IMR-90 (cell line): ENCODE results near the gene SLC28A3. TPM values are rescaled to one million over a fixed set of nuclear protein-coding genes. Genes with fewer than 3 reads are reported as not detected.

Source experiments
- ATAC-seq: fragments of 200-7000 bp; cut with Tn5 transposase; 2 replicates; pipeline ENCODE4 v1.9.1; 2020; ENCODE audit warnings: low read depth, mild to moderate bottlenecking, moderate library complexity
- BruUV-seq: library from RNA; stranded (reverse); fragments of 400-500 nt; replicated peaks from 2 replicates; lab custom pipeline; 2021; lab: Mats Ljungman, UMichigan
- CTCF ChIA-PET: fragments of 300-600 bp; formaldehyde crosslinking; extraction: SDS; loops from one replicate; lab custom pipeline; 2021; ENCODE audit warnings: antibody characterized with exemption; lab: Yijun Ruan, JAX
- POLR2A ChIA-PET: fragments of 300-600 bp; sonication (Branson Sonifier 250); formaldehyde crosslinking; loops from one replicate; lab custom pipeline; 2022; ENCODE audit warnings: antibody characterized with exemption; ENCODE audit not compliant: unreplicated experiment; lab: Charles Lee
- DNase-seq: peaks from one replicate; pipeline ENCODE4 v3.0.0; 2013
- H2AFZ ChIP-seq: replicated peaks from 2 replicates; pipeline ENCODE3; 2013; ENCODE audit warnings: low read length, mild to moderate bottlenecking; ENCODE audit not compliant: poor library complexity
- H2AK5ac ChIP-seq: 2 replicates; pipeline ENCODE4 v1.6.1; 2013; ENCODE audit warnings: low read depth, low read length, inconsistent platforms
- H2AK9ac ChIP-seq: replicated peaks from 2 replicates; pipeline ENCODE3; 2013; ENCODE audit warnings: mild to moderate bottlenecking, low read depth, low read length, moderate library complexity; ENCODE audit not compliant: poor library complexity
- H2BK120ac ChIP-seq: 2 replicates; pipeline ENCODE4 v1.6.1; 2013; ENCODE audit warnings: low read depth, low read length, inconsistent platforms
- H2BK15ac ChIP-seq: 3 replicates; pipeline ENCODE4 v1.6.1; 2013; ENCODE audit warnings: low read depth, low read length, inconsistent platforms
- H2BK20ac ChIP-seq: 2 replicates; pipeline ENCODE4 v1.6.1; 2013; ENCODE audit warnings: low read depth, mild to moderate bottlenecking, inconsistent platforms, low read length, moderate library complexity
- H2BK5ac ChIP-seq: 2 replicates; pipeline ENCODE4 v1.6.1; 2013; ENCODE audit warnings: mild to moderate bottlenecking, low read depth, low read length, inconsistent platforms; ENCODE audit not compliant: poor library complexity, severe bottlenecking
- H3K14ac ChIP-seq: replicated peaks from 2 replicates; pipeline ENCODE4 v1.6.1; 2013; ENCODE audit warnings: low read depth, low read length, inconsistent platforms
- H3K18ac ChIP-seq: 2 replicates; pipeline ENCODE4 v1.6.1; 2013; ENCODE audit warnings: low read depth, low read length, control low read depth
- H3K23ac ChIP-seq: 2 replicates; pipeline ENCODE4 v1.6.1; 2013; ENCODE audit warnings: low read depth, low read length, inconsistent platforms
- H3K27ac ChIP-seq: 2 replicates; pipeline ENCODE4 v1.5.1; 2013; ENCODE audit warnings: mild to moderate bottlenecking, control low read depth, low read length; ENCODE audit not compliant: insufficient read depth
- H3K27me3 ChIP-seq: 2 replicates; pipeline ENCODE4 v1.6.1; 2013; ENCODE audit warnings: low read length; ENCODE audit not compliant: control insufficient read depth, insufficient read depth
- H3K36me3 ChIP-seq: 2 replicates; pipeline ENCODE4 v1.6.1; 2013; ENCODE audit warnings: low read length, mixed read lengths; ENCODE audit not compliant: control insufficient read depth, insufficient read depth
- H3K4ac ChIP-seq: 2 replicates; pipeline ENCODE4 v1.6.1; 2013; ENCODE audit warnings: low read depth, low read length, inconsistent platforms
- H3K4me1 ChIP-seq: 2 replicates; pipeline ENCODE4 v1.6.1; 2013; ENCODE audit warnings: low read length, mixed read lengths; ENCODE audit not compliant: control insufficient read depth, insufficient read depth
- H3K4me2 ChIP-seq: 2 replicates; pipeline ENCODE4 v1.6.1; 2013; ENCODE audit warnings: low read depth, mild to moderate bottlenecking, control low read depth, low read length, moderate library complexity
- H3K4me3 ChIP-seq: 2 replicates; pipeline ENCODE4 v1.5.1; 2013; ENCODE audit warnings: low read depth, mild to moderate bottlenecking, control low read depth, low read length, moderate library complexity; ENCODE audit not compliant: insufficient read depth
- H3K56ac ChIP-seq: 2 replicates; pipeline ENCODE4 v1.6.1; 2013; ENCODE audit warnings: low read length, inconsistent platforms; ENCODE audit not compliant: insufficient read depth; ENCODE audit errors: extremely low read depth
- H3K79me1 ChIP-seq, 2 experiments: 2 replicates each; pipeline ENCODE4 v1.6.1; 2013; ENCODE audit warnings: low read length in 2 of 2, inconsistent platforms in 1 of 2, low read depth in 1 of 2
- H3K9ac ChIP-seq: 2 replicates; pipeline ENCODE4 v1.6.1; 2013; ENCODE audit warnings: low read depth, low read length, control low read depth
- H3K9me1 ChIP-seq: 2 replicates; pipeline ENCODE4 v1.6.1; 2013; ENCODE audit warnings: low read length, inconsistent platforms; ENCODE audit not compliant: insufficient read depth
- H3K9me3 ChIP-seq: 2 replicates; pipeline ENCODE4 v1.6.1; 2013; ENCODE audit warnings: low read length; ENCODE audit not compliant: control insufficient read depth, insufficient read depth
- H4K20me1 ChIP-seq: 2 replicates; pipeline ENCODE4 v1.6.1; 2013; ENCODE audit warnings: low read length, inconsistent platforms; ENCODE audit not compliant: insufficient read depth
- H4K5ac ChIP-seq: 2 replicates; pipeline ENCODE4 v1.6.1; 2013; ENCODE audit warnings: mild to moderate bottlenecking, low read depth, low read length, control low read depth
- H4K8ac ChIP-seq, 2 experiments: 2 replicates each; pipeline ENCODE4 v1.6.1; 2013; ENCODE audit warnings: low read depth in 2 of 2, low read length in 2 of 2, control low read depth in 1 of 2, inconsistent platforms in 1 of 2
- H4K91ac ChIP-seq: 2 replicates; pipeline ENCODE4 v1.6.1; 2013; ENCODE audit warnings: low read depth, low read length, inconsistent platforms; ENCODE audit not compliant: insufficient read depth
- BHLHE40 ChIP-seq: fragments of 150-350 bp; IDR thresholded peaks from 2 replicates; pipeline ENCODE4 v1.6.1; 2016; ENCODE audit warnings: mild to moderate bottlenecking, low read depth, low read length
- CEBPB ChIP-seq: IDR thresholded peaks from 2 replicates; pipeline ENCODE4 v1.6.1; 2012; ENCODE audit warnings: low read depth, low read length, improper control_type of control experiment
- CHD1 ChIP-seq: IDR thresholded peaks from 2 replicates; pipeline ENCODE4 v1.6.1; 2012; ENCODE audit warnings: low read depth, low read length, improper control_type of control experiment
- FOS ChIP-seq: fragments of 150-350 bp; IDR thresholded peaks from 2 replicates; pipeline ENCODE4 v1.6.1; 2016; ENCODE audit warnings: low read depth, low read length
- MAFK ChIP-seq: IDR thresholded peaks from 2 replicates; pipeline ENCODE4 v1.6.1; 2012; ENCODE audit warnings: low read depth, low read length, improper control_type of control experiment
- MAZ ChIP-seq: IDR thresholded peaks from 2 replicates; pipeline ENCODE4 v1.6.1; 2012; ENCODE audit warnings: low read depth, mild to moderate bottlenecking, low read length, improper control_type of control experiment, moderate library complexity, borderline replicate concordance
- MXI1 ChIP-seq: IDR thresholded peaks from 2 replicates; pipeline ENCODE4 v1.6.1; 2012; ENCODE audit warnings: low read depth, mild to moderate bottlenecking, low read length, moderate library complexity, borderline replicate concordance
- NFE2L2 ChIP-seq: fragments of 150-350 bp; IDR thresholded peaks from 2 replicates; pipeline ENCODE4 v1.6.1; 2016; ENCODE audit warnings: low read depth, mild to moderate bottlenecking, low read length
- POLR2A ChIP-seq: IDR thresholded peaks from 2 replicates; pipeline ENCODE4 v1.6.1; 2012; ENCODE audit warnings: mild to moderate bottlenecking, low read depth, low read length
- RAD21 ChIP-seq: IDR thresholded peaks from 2 replicates; pipeline ENCODE4 v1.6.1; 2012; ENCODE audit warnings: low read length, improper control_type of control experiment
- RFX5 ChIP-seq: IDR thresholded peaks from 2 replicates; pipeline ENCODE4 v1.8.0; 2012; ENCODE audit warnings: low read depth, mild to moderate bottlenecking, low read length, moderate library complexity
- USF2 ChIP-seq: fragments of 150-350 bp; IDR thresholded peaks from 2 replicates; pipeline ENCODE4 v1.6.1; 2017; ENCODE audit warnings: mild to moderate bottlenecking, antibody characterized with exemption, low read length, low read depth
- WGBS, 2 experiments: methylation state at CpG; one replicate each; pipeline versions ENCODE4 v1.1.5 to v1.1.7; 2013; ENCODE audit warnings: missing lambda C conversion rate in 2 of 2; ENCODE audit not compliant: insufficient read length in 1 of 2; ENCODE audit errors: extremely low coverage in 2 of 2; 5-methylcytosine and 5-hydroxymethylcytosine counted together
- dilution Hi-C: fragments of 300-500 bp; cut with HindIII; formaldehyde crosslinking; loops from one replicate; pipeline ENCODE4 v1.14.3; 2018; ENCODE audit warnings: low sequenced_read_pairs; ENCODE audit not compliant: unreplicated experiment
- in situ Hi-C: fragments of 300-500 bp; cut with MboI; formaldehyde crosslinking; loops from 3 replicates; pipeline ENCODE4 v1.14.3; 2019; ENCODE audit warnings: low sequenced_read_pairs, inconsistent platforms, mixed read lengths
- intact Hi-C: fragments of 100-400 bp; cut with micrococcal nuclease; formaldehyde crosslinking; loops from 2 replicates; pipeline ENCODE4 v1.10.0; 2022
- polyA plus RNA-seq, 3 experiments: library from polyadenylated mRNA; depleted of rRNA; stranded (reverse); fragments of >200 nt; gene quantifications; 2 replicates each; pipeline ENCODE4 v1.2.3, GENCODE V29; 2012; ENCODE audit warnings: low replicate concordance in 1 of 3
- total RNA-seq: library from RNA; depleted of rRNA; stranded (reverse); fragments of >200 nt; gene quantifications from 2 replicates; pipeline ENCODE4 v1.2.3, GENCODE V29; 2012

SLC28A3 gene
- total and polyA plus RNA-seq, 2 of the 4 experiments (the other 2 are of a cell fraction), result 1.1 to 2.2 TPM

- H3K14ac ChIP-seq, result no peak overlapping the region
- H3K27me3 ChIP-seq, result no peaks in the 10 kb centered on the region
- H3K4me3 ChIP-seq, result no peak overlapping the region
- CTCF ChIA-PET, result no interaction called here
- BruUV-seq, result no TSS peak
- in situ Hi-C loops (no loop called here), intact Hi-C loops (no loop called here), dilution Hi-C loops (no loop called here)
- H2BK120ac ChIP-seq, result no peak overlapping the region
- POLR2A ChIA-PET, result no interaction called here
- no peak overlapping the region for H2AK9ac ChIP-seq
- no peak overlapping the region for H2AK5ac ChIP-seq
- H3K4me1 ChIP-seq, result no peaks in the 10 kb centered on the region
- no peaks in the 10 kb centered on the region for H3K79me1 ChIP-seq
- no peak overlapping the region for H2BK15ac ChIP-seq
- H3K56ac ChIP-seq, result no peak overlapping the region
- no peak for DNase-seq
- H3K4ac ChIP-seq, result no peak overlapping the region
- no peak overlapping the region for H2BK20ac ChIP-seq
- H4K20me1 ChIP-seq, result no peaks in the 10 kb centered on the region
- no peak overlapping the region for H3K27ac ChIP-seq
- TF ChIP-seq MAFK, result no peak
- no peak for TF ChIP-seq RFX5
- TF ChIP-seq POLR2A, result no peak
- TF ChIP-seq RAD21, result no peak
- TF ChIP-seq FOS, result no peak
- no peak for TF ChIP-seq MXI1
- no peak for TF ChIP-seq CEBPB
- no peak for TF ChIP-seq BHLHE40
- no peak for TF ChIP-seq USF2
- TF ChIP-seq NFE2L2, result no peak
- no peak for TF ChIP-seq CHD1
- no peak for TF ChIP-seq MAZ
- H3K36me3 ChIP-seq, result no peaks in the 10 kb centered on the region
- H3K9me1 ChIP-seq, result no peaks in the 10 kb centered on the region
- H3K9me3 ChIP-seq, result no peaks in the 10 kb centered on the region
- no peak overlapping the region for H3K18ac ChIP-seq
- no peak overlapping the region for H3K4me2 ChIP-seq
- no peak overlapping the region for H3K9ac ChIP-seq
- no peak overlapping the region for H2AFZ ChIP-seq
- no peak for ATAC-seq
- no CpG with 5 or more reads among the region's 3 CpGs for WGBS, 2 experiments
- H4K91ac ChIP-seq, result no peak overlapping the region
- no peak overlapping the region for H4K5ac ChIP-seq
- H4K8ac ChIP-seq, result no peak overlapping the region
- H2BK5ac ChIP-seq, result no peak overlapping the region
- no peak overlapping the region for H3K23ac ChIP-seq
These were observed 42.6 kb upstream of the SLC28A3 start for GRCh38 chr9:84383178-84383577.
